Measurements from ENCODE around the gene GRB2.

GRB2 gene

DNA sequence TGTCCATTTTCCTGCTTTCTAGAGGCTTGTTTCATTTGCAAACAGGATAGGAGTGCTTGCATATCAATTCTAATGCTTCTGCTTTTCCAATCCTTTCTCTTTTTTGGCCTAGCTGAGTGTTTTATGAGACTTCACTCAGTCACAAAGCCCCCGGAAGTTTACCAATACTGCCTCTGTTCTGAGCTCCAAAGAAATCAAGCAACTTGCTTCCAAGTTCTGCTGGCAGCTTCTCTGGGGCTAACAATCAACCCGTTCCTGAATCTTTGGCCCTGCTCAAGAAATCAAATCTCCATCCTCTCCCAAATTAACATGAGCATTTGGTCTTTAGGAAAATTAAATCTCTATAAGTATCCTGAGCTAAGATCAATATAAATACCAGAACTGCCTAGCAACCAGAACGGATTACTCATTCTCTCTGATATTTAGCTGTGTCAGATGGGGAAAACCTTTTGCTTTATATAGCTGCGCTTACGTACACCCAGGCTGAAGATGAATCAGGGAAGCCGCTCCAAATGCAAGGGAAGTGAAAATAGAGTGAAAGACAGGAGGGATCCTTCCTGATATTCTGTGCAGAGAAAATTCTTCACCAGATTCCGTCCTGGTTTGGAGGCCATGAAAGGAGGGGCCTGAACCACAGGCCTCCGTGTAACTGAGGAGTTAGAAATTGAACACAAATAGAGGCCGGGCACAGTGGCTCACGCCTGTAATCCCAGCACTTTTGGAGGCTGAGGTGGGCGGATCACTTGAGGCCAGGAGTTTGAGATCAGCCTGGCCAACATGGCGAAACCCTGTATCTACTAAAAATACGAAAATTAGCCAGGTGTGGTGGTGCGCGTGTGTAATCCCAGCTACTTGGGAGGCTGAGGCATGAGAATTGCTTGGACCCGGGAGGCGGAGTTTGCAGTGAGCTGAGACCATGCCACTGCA, 23.3 kb upstream of the GRB2 start:
- TF ChIP-seq, protein P1, sequence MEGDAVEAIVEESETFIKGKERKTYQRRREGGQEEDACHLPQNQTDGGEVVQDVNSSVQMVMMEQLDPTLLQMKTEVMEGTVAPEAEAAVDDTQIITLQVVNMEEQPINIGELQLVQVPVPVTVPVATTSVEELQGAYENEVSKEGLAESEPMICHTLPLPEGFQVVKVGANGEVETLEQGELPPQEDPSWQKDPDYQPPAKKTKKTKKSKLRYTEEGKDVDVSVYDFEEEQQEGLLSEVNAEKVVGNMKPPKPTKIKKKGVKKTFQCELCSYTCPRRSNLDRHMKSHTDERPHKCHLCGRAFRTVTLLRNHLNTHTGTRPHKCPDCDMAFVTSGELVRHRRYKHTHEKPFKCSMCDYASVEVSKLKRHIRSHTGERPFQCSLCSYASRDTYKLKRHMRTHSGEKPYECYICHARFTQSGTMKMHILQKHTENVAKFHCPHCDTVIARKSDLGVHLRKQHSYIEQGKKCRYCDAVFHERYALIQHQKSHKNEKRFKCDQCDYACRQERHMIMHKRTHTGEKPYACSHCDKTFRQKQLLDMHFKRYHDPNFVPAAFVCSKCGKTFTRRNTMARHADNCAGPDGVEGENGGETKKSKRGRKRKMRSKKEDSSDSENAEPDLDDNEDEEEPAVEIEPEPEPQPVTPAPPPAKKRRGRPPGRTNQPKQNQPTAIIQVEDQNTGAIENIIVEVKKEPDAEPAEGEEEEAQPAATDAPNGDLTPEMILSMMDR (IDR thresholded peaks at IDR 0.05; ENCODE audit: low read depth, low read length) = no peak
- peak; percentile 64 for DNase-seq (ENCODE audit: extremely low read depth, low read depth)

DNA sequence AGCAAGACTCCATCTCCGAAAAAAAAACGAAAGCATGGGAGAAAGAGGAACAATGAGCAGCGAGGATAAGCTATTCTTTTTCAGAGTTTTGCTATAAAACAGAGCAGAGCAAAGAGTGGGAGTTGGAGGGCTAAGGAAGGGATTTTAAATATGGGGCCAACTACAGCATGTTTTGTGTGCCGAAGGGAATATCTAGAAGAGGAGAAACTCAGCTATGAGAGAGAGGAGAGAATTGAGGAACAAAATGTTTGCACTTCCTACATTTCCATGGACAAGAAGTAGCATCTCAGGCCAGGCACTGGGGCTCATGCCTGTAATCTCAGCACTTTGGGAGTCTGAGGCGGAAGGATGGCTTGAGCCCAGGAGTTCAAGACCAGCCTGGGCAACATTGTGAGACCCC, 13.1 kb upstream of the GRB2 start:
- TF ChIP-seq, protein P1 (IDR thresholded peaks at IDR 0.05; ENCODE audit: low read depth, low read length) = no peak
- no peak for DNase-seq (ENCODE audit: extremely low read depth, low read depth)

DNA sequence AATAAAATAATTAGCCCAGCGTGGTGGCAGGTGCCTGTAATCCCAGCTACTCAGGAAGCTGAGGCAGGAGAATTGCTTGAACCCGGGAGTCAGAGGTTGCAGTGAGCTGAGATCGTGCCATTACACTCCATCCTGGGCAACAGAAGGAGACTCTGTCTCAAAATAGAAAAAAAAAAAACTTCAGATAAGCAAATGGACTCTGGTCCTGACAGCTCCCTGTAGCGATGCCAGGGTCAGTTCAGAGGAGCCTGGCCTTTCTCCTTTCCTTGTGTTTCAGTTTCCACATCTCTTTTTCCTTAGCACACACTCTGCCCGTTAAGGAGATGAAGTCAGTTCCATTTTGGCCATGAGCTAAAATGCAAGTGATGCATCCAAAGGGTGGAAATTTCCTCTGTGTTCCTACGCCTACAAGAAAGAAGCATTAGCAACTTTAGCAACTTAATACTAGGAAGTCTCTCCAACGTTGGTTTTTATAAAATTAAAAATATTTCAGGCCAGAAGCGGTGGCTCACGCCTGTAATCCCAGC, 11.6 kb upstream of the GRB2 start:
- TF ChIP-seq, protein P1 (IDR thresholded peaks at IDR 0.05; ENCODE audit: low read depth, low read length) = no peak
- DNase-seq (ENCODE audit: extremely low read depth, low read depth) = no peak

DNA sequence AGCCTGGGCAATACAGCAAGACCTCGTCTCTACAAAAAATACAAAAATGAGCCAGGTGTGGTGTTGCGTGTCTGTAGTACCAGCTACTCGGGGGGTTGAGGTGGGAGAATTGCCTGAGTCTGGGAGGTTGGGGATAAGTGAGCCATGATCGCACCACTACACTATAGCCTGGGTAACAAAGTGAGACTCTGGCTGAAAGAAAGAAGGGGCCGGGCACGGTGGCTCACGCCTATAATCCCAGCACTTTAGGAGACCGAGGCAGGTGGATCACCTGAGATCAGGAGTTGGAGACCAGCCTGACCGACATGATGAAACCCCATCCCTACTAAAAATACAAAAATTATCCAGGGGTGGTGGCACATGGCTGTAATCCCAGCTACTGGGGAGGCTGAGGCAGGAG, 10.5 kb upstream of the GRB2 start:
- no peak for DNase-seq (ENCODE audit: extremely low read depth, low read depth)

DNA sequence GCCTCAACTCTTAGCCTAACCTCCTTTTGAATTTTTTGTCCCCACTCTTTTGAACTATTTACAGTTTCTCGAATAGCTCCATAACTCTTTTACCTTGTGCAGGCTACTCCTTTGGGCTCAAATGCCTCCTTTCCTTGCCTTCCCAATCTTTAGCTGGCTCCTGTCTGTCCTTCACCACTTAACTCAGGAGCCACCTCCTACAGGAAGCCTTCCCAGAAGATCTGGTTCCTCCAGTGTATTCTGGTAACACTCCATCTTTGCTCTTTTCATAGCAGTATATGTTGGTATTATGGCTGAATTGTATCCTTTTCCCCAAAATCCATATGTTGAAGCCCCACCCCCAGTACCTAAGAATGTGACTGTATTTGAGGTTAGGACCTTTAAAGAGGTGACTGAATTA, 9.0 kb upstream of the GRB2 start:
- no peak for DNase-seq (ENCODE audit: extremely low read depth, low read depth)
- TF ChIP-seq, protein P1 (IDR thresholded peaks at IDR 0.05; ENCODE audit: low read depth, low read length) = no peak

More for the DNA sequence above, 10.5 kb upstream of the GRB2 start:
- TF ChIP-seq, protein P1 (IDR thresholded peaks at IDR 0.05; ENCODE audit: low read depth, low read length) = no peak

DNA sequence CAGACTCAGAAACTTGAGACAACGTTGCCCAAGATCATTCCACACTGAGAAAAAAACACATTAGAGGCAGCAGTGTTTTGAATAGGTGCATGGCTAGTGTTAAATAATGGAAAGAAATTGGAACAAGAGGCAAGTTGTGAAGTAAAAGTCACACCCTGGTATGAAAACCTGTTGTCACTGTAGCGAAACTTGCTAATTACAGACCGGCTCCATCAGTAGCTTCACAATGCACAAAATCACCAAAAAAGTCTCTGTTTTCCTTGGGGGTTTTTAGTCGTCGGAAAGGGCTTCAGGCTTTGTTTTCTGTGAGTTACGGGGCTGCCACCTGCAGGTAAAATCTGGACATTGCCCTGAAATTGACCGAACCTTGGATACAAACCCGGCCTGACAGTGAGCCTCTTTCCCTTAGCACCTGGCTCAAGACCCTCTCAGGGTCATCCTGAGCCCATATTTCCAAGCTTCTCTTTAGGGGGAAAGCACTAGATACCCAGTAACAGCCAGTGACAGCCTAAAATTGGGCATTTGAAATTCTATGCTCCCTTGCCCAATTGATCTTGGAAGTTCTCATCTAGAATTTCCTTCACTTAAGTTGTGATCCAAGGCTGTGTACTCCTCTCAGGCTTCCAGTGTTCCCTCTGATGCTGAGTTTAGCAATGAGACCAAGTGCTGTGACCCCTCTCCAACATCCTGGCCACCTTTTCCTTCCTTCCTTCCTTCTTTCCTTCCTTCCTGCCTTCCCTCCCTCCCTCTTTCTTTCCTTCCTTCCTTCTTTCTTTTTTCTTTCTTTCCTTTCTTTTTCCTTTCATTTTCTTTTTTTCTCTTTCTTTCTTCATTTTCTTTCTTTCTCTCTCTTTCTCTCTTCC, 7.2 kb upstream of the GRB2 start:
- no peak for DNase-seq (ENCODE audit: extremely low read depth, low read depth)
- TF ChIP-seq, protein P1 (IDR thresholded peaks at IDR 0.05; ENCODE audit: low read depth, low read length) = peak; percentile 70

Data from AG09319 (cell line).